GM23248 (cell line): Measurements from ENCODE around the gene POLR1A.

Experiments
- EZH2 ChIP-seq: fragments of 200-600 bp; sonication (generic); IDR thresholded peaks from 2 replicates; pipeline ENCODE4 v1.6.1; 2018; ENCODE audit warnings: antibody characterized with exemption, mild to moderate bottlenecking; ENCODE audit not compliant: insufficient read depth, poor library complexity, severe bottlenecking
- EZH2phosphoT487 ChIP-seq: fragments of 200-600 bp; sonication (generic); IDR thresholded peaks from 2 replicates; pipeline ENCODE4 v1.6.1; 2018; ENCODE audit warnings: antibody characterized with exemption, moderate library complexity, mild to moderate bottlenecking, low read depth; ENCODE audit not compliant: insufficient read depth

- TF ChIP-seq EZH2phosphoT487: no peak
- TF ChIP-seq EZH2: no peak
Observed at GRCh38 chr2:86074811-86075210, 30.9 kb downstream of the POLR1A start.
